Activated gamma-delta T cell (primary cell): ENCODE measurements around the gene RNF182.
"Not testable (repeated sequence)": the region's sequence is repeated elsewhere in the genome, so short reads cannot be mapped to it uniquely, and the experiment has no call there.

ENCODE experiments used
- DNase-seq: peaks from one replicate; lab custom pipeline; 2025; lab: John Stamatoyannopoulos, UW
- total RNA-seq, 2 donors: gene quantifications; one replicate each; lab custom pipeline; 2026; lab: John Stamatoyannopoulos, UW

Gene RNF182, protein sequence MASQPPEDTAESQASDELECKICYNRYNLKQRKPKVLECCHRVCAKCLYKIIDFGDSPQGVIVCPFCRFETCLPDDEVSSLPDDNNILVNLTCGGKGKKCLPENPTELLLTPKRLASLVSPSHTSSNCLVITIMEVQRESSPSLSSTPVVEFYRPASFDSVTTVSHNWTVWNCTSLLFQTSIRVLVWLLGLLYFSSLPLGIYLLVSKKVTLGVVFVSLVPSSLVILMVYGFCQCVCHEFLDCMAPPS
- 0 to 0.09 reads per million in 2 donors for total RNA-seq

DNA sequence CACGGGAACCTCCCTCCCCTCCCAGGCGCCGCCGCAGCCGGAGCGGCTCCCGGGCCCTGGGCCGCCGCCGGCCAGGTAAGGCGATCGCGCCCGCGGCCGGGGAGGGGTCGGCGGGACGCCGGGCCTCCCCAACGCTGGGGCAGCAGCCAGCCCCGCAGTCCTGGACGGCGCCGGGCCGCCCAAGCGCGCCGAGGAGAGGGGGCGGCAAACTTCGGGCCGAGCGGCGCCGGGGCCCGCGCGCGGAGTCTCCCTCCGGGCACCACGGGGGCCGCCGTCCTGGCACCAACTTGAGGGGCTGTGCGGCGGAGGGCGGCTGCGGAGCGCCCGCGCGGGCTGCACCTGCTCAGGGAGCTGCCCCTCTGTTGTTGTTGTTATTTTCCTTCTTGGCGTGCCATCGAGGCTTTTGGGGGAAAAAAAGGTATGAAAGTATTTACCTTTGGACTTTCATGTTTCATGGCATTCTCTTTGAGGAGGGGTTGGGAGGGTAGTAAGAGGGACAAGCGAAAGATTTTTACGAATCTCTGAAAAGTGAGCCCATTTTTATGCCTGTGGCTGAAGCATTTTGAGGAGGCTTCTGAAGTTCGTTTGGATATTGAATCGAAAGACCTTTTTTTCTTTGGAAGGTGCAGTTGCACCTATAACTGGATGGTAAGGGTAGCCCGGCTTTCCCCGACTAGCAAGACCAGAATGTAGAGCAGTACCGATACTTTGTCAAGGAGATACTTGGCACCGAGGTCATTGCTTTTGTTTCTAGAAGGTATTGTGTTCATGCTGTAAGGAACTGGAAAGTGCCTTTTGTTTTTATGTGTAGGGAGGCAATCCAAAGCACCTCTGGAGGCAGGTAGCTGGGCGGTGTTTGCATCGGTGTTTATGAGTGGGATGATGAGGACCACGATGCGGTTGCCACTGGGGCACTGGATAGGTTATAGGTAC, at the start of gene RNF182:
TSS of gene RNF182 (plus strand) at position 4 of the 933 bp plus-strand sequence. CDS start 52,168 bp downstream, outside the sequence.
- DNase-seq = peak; percentile 10

DNA sequence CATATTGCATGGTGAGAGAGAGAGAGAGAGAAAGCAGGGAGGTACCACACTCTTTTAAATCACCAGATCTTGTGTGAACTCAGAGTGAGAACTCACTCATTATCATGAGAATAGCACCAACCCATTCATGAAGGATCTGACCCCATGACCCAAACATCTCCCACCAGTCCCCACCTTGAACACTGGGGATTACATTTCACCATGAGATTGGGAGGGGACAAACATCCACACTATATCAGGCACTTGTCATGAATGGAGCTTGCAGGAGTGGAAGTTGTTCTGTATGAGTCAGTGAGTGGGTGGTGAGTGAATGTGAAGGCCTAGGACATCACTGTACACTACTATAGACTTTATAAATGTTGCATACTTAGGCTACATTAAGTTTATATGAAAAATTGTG, 47.7 kb upstream of the RNF182 start:
- DNase-seq = no peak

DNA sequence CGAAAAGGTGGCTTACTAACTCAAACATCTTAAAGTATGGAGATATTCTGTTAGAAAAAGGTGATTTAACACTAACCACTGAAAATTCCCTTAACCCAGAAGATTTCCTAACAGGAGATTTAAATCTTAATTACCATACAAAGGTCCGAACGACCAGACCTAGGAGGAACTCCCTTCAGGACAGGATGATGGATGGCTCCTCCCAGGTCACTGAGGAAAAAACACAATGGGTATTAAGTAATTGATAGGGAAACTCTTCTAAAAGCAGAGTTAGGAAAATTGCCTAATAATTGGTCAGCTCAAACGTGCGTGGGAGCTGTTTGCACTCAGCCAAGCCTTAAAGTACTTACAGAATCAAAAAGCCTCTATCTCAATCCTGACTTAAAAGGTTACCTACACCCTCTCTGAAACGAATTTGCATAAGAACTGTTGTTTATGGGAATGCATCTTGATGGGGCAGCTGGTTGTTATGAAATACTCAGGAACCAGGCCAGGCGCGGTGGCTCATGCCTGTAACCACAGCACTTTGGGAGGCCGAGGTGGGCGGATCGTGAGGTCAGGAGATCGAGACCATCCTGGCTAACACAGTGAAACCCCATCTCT, 44.6 kb upstream of the RNF182 start:
- DNase-seq = not testable (repeated sequence)

DNA sequence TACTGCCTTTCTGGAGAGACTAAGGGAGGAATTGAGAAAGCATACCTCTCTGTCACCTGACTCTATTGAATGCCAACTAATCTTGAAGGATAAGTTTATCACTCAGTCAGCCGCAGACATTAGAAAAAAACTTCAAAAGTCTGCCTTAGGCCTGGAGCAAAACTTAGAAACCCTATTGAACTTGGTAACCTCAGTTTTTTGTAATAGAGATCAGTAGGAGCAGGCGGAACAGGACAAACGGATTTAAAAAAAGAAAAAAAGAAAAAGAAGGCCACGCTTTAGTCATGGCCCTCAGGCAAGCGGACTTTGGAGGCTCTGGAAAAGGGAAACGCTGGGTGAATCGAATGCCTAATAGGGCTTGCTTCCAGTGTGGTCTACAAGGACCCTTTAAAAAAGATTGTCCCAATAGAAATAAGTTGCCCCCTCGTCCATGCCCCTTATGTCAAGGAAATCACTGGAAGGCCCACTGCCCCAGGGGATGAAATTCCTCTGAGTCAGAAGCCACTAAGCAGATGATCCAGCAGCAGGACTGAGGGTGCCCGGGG, 43.1 kb upstream of the RNF182 start:
- no peak for DNase-seq

DNA sequence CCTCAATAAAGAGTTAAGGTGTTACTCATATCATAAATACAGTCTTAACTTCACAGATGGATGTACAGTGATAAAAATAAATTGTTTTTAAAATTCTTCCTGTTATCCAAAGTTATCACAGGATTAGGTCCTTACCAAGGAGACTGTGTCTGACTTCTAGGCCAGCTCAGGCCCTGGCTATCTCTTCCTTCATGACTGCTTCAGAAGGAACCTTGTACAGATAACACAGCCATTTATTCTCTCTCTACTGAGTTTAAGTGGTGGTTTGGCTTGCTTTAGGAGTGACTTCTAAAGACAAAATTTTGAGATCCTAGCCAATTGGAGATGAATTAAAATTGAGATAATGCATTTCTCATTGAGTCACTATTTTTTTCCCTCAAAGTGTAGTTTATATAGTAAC, 40.8 kb upstream of the RNF182 start:
- DNase-seq = no peak

DNA sequence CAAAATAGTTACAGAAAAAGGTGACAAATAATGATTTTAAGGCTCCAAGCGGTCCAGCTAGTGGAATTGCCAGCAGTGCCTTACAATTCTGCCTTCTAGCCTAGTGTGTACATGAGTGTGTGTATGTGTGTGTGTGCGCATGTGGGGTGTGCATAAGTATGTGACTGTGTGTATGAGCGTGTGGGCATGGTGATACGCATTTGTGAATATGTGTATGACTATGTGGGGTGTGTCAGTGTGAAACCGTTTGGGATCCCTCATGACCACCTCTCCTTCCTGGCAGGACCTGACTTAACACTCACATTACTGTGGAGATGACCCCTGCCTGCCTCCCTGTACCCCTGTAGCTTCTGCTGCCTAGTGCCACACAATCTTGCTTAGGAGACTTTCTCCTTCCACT, 40.4 kb upstream of the RNF182 start:
- no peak for DNase-seq

DNA sequence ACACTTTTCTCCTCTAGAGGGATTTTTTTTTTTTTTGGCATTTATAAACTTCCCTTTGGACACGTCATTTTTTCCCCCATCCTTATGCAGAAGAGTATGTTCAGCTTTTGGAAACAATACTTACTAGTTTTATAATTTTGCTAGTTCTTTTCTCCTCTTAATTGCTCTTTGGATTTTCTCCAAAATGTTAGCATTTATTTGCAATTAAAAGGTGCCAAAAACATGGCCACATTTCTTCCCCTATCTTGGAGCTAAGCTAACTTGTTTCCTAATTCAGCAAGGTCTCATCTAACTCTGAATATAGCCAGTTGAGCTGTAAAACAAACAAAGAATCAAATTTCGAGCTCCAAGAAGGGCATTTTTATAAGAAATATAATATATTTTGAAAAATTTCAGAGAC, 39.2 kb upstream of the RNF182 start:
- DNase-seq = no peak

DNA sequence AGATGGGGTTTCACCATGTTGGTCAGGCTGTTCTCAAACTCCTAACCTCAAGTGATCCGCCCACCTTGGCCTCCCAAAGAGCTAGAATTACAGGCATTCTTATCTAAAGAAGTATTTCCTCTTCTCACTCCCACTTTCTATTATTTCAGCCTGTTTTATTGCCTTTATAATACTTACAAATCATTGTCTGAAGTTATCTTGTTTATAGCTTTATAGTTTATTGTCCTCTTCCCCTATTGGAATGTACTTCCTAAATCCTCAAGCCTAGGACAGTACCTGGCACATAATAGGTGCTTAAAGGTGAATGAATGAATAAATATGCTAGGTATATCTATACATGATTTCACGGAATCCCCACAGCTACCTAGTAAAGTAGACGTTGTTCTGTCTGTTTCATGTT, 37.8 kb upstream of the RNF182 start:
- no peak for DNase-seq

DNA sequence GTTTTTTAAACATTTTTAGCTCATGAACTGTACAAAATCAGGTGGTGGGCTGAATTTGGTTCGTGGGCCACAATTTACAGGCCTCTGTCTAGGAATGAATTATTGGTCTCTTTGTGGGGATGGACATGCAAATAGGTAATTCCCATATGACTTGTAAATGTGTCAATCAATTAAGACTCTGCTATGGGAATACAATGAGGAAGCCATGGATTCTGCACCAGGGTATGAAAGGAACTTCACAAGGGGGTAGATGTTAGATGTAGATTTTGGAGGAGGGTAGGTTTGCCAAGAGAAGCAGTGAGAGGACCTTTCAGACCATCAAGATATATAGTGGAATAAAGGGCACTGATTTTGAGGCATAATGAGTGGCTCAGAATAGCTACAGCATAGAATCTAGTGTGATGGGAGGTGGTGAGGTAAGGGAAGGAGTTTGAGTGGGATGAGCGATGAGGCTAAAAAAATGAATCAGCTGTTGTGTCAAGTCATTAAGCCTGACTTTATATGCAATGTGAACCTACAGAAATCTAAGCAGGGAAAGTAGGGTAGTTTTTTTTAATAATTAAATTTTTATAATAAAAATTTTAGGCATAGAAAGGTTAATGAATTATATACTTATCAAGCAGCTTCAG, 32.6 kb upstream of the RNF182 start:
- no peak for DNase-seq

DNA sequence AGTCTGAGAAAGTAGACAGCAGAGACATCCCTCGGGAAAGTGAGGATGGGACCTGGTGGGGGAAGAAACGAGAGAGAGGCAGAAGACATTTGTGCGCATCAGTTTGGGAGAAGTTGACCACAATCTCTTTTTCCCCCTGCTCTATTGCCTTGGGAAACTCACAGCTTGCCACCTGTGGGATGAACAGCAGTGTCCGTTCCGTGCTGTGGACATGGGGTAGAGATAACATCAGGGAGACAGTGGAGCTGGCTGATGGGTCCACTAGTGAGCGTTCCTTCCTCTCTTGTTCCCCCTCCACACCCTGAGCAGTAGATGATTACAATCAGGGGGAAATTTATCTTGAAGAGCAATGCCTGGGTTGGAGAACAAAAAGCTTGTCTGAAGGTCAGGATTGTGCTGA, 21.8 kb upstream of the RNF182 start:
- DNase-seq = no peak

DNA sequence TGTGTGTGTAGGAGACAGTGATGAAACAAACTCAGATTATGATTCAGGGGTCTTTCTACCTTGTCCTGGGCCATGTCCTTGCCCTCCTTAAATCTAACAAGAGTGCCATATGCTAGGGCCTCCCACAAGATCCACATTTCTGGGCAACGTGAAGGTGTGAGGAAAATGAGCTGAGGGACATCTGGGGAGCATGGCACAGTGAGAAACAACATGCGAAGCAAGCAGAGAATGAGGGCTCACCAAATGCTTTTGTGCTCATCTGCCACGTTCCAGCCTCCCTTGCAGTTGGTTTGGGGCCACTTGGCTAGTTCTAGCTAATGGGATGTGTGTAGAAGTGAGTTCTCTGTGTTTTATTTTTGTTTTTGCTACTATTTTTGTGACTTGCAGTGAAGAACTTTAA, 21.4 kb upstream of the RNF182 start:
- no peak for DNase-seq

DNA sequence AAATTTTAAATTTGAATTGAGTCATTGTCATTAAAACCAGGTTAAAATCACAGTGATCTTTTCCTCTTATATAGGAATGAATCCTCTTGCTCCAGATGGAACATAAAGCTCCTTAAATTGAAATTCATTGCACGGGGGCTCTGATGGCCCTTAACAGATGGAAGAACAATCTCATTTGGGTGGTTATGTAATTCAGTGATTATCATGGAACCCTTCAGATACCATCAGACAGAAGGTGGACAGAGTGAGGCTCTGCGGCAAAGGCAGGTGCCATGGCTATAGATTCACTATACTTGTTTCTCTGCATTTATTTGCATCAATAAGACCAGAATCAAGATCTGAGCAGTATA, 17.8 kb upstream of the RNF182 start:
- DNase-seq = no peak

DNA sequence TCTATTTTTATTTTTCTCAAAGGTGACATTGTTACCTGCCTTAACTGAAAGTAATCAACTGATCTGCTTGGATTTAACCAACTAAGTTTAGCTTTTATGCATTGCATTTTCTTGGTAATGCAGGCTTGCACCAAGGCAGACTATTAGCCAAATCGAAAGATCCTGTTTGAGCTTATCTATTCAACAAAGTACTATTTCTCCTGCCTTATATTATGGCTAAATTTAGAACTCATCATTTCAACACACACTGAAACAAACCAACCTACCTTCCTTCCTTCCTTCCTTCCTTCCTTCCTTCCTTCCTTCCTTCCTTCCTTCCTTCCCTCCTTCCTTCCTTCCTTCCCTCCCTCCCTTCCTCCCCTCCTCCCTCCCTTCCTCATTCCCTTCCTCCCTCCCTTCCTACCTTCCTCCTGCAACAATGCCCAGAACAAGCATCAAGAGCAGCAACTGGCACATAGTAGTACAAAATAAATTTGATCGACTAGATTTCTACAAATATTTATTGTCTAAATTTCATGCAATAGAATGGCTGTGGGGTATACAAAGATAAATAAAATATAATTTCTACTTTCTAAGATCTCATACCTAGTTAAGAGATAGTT, 17.0 kb upstream of the RNF182 start:
- DNase-seq = no peak

DNA sequence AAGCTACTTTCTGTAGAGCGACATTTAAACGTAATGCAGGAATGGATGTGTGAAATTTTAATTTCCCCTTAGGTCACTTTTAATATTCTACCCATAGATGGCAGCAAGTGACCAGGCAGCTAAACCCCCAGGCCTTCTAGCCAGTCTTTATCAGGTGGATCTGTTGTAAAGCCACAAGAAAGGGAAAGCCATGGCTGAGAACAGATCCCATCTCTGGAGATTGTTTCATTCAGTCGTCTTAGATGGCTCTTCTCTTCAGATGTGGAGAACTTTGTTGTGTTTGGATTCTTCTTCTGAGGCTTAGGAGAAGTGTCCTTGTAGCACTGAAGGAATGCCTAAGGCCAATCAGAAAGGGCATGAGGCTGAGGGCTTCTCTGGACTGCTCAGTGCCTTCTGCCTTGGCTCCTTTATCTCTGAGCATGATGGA, 15.8 kb upstream of the RNF182 start:
- no peak for DNase-seq

DNA sequence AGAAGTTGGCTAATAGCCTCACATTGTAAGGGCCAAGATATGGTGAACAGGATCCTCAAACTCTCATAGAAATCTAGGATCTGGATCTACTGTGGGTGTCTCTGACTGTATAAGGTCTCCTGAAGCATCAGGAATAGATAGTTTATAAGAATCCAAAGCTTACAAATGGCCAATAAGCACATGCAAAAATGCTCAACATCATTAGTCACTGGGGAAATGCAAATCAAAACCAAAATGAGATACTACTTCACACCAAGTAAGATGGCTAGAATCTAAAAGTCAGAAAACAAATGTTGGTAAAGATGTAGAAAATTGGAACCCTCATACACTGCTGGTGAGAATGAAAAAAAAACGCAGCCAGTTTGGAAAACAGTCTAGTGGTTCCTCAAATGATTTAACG, 14.3 kb upstream of the RNF182 start:
- no peak for DNase-seq

DNA sequence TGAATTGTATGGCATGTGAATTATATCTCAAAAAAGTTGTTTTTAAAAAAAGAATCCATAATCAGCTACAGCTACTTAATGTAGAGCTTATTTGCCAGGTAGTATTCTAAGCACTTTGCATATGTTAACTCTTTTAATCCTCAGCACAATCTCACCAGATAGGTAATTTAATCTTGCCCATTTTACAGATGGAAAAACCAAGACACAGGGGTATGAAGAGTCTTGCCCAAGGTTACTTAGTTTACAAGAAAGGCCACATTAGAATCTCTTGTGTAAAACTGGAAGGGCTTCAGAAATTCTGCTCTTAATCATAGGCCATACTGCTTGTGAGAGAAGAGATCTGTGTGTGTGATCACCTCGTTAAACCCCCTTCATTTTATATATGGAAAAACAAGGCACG, 13.4 kb upstream of the RNF182 start:
- no peak for DNase-seq

DNA sequence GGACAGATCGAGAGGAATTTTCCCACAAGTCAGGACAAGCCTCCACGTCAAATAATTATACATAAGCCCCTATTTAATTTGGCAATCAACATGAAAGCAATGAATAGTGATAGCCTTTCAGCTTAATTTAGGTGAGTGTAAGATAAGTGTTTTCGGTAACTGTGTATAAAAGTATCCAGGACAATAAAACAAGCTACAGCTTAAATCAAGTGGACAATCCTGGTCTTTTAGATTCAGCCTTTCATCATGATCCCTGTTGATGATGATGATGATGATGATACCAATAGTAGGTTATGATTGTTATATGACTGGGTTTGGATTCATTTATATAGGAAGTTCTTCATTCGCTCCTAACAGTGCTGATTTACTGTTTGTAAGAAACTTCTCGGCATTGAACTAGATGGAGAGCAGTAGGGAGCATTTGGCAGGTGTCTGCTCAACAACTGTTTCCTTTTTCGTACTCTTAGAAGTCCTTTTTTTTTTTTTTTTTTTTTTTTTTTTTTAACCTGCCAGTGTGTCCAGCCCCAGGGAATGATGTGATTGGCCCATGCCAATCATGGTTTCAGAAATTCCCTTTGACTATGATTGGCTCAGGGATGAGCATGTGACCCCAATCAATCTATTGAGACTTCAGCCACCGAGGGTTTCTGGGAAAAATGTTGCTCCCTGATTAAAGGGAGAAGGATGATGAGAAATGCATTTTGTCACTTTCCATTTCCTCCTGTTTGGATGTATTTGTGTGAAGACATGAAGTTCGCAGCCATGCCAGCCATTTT, 11.3 kb upstream of the RNF182 start:
- DNase-seq = no peak

DNA sequence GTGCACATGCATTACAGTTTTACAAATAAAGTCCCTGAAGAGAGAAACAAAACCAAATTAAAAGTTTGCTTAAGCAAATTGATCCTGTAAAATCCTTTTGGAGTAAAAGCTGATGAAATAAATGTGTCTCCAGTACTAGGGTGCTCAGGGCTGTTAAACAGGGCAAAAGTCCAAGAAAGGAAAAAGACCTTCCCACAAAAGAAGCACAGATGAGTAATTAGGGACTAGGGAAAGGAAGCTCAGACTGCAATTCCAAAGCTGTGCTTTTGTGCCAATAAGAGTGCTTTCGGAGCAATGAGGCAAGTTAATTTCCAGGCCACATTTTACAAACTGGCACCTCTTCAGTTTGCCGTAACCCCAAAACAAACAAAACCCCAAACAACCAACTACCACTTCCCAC, 10.4 kb upstream of the RNF182 start:
- DNase-seq = no peak

DNA sequence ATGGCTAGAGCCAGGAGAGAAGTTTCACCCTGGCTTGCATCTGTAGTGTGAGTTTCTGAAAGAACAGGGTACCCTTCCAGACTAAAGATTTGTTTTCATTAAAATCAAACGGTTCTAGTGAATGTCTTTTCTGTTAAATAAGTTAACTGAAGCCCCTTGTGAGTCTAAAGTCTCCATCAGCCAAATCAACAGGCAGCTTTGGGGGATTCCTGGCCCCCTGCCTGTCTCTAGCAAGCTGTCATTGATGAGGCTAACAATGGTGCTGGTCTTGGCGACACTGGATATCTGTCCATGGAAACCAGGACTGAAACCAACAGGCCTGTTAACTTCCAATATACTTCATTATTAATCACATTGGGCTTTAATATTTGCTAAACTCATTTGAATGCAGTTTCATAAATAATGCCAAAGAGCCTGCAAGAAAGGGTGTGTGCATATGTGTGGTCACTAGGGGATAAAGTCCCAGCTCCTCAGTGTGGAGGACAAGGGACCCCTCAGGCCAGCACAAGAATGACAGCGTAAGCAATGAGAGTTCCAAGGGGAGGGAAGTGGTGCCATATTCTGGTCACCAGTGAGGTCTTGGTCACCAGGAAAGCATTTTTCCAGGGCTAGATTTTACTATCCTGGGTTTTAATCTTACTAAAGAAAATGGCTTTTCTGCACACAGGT, 9.1 kb upstream of the RNF182 start:
- no peak for DNase-seq

DNA sequence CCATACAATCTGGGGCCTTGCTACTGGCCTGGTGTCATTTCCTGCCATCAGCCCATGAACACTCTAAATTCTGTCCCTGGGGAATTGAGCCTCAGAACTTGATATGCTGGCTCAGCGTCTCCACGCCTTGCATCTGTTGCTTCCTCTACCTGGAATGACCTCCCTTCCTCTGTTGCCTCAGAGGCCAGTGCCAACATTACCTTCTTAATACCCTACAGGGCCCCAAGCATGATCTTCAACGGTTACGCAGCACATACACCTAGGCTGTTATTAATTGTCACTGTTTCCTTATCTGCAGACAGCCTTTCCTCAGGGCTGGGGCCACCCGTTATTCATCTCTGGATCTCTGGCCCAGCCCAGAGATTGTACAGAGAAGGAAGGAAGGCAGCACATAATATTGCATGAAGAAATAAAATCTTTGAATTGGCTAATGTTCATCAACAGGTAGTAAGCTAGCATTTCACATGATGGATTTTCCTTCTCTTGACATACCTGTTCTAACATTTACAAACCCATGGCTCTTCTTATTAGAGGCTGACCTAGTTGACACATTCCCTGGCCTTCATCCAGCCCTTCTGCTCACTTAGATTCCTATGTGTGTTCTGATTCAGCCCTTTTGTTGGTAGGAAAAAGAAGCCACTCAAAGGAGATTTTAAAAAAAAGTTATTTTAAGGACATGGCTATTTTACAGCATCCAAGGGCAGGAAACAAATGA, 8.4 kb upstream of the RNF182 start:
- DNase-seq = no peak
